Peyer's patch (tissue), 4 donors: Measurements from ENCODE around the gene MYLK4. TPM values are rescaled to one million over a fixed set of nuclear protein-coding genes. Genes with fewer than 3 reads are reported as not detected.

Experiments used
- DNase-seq, 3 donors: peaks; one replicate each; pipeline ENCODE4 v3.0.0-alpha.2; 2017 to 2019
- H3K27ac ChIP-seq, 4 donors: fragments of 200-600 bp; sonication (generic); one replicate each; pipeline ENCODE4 v1.5.1; 2016 to 2019
- H3K27me3 ChIP-seq, 2 donors: fragments of 200-600 bp; sonication (generic); one replicate each; pipeline ENCODE4 v1.5.1; 2019
- H3K36me3 ChIP-seq, 3 donors: fragments of 200-600 bp; sonication (generic); one replicate each; pipeline ENCODE4 v1.5.1; 2016 to 2019
- H3K4me1 ChIP-seq, 4 donors: fragments of 200-600 bp; sonication (generic); one replicate each; pipeline ENCODE4 v1.5.1; 2016 to 2019
- H3K4me3 ChIP-seq, 4 donors: fragments of 200-600 bp; sonication (generic); 1 replicate in 3 of 4; 2 replicates in 1 of 4; pipeline ENCODE4 v1.5.1; 2016 to 2019; ENCODE audit warnings: mild to moderate bottlenecking in 1 of 4
- H3K9me3 ChIP-seq, 4 donors: fragments of 200-600 bp; sonication (generic); one replicate each; pipeline ENCODE4 v1.5.1; 2016 to 2019; ENCODE audit warnings: mild to moderate bottlenecking in 1 of 4
- CTCF ChIP-seq, 6 experiments: fragments of 450-650 bp in 4 of 6; fragments of 200-600 bp in 2 of 6; sonication (generic) in 1 of 6; IDR thresholded peaks; one replicate each; pipeline ENCODE4 v1.5.1; 2017 to 2019; ENCODE audit warnings: antibody characterized with exemption in 6 of 6, mild to moderate bottlenecking in 3 of 6, moderate library complexity in 1 of 6
- POLR2A ChIP-seq, 2 donors: fragments of 450-650 bp; IDR thresholded peaks; one replicate each; pipeline ENCODE4 v1.5.1; 2017; ENCODE audit warnings: antibody characterized with exemption in 2 of 2, mild to moderate bottlenecking in 2 of 2, moderate library complexity in 2 of 2
- total RNA-seq, 4 donors: library from RNA; depleted of rRNA; stranded (reverse); fragments of >200 nt; gene quantifications; one replicate each; pipeline ENCODE4 v1.1.0, GENCODE V29; 2016

Gene MYLK4
- total RNA-seq, 4 donors from 2014 or later = 0.35 to 2.4 (median 0.81) TPM

DNA sequence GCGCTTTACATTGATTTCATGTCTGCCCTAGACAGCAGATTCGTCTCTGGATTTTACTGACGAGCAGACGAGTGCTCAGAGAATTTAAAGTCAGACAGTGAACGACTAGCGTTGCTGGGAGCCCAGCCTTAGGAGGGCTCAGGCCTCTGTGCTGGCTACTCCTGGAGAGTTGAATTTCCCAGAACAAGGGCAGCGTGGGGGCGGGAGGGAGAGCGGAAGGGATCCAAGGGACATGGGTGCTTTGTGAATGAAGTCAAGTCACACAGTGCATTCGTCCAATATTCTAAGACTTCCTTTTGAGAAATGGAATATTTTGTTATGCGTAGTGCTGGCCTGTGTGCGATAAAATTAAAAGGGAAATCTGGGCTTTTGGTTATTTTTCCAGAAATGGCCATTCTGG lies 126.5 kb downstream of the MYLK4 start:
- no peaks in the 10 kb centered on the region for H3K36me3 ChIP-seq
- H3K27me3 ChIP-seq = no peaks in the 10 kb centered on the region
- H3K9me3 ChIP-seq = no peaks in the 10 kb centered on the region
- no peak overlapping the region for H3K27ac ChIP-seq
- TF ChIP-seq POLR2A (IDR thresholded peaks at IDR 0.05) (no peak), CTCF (IDR thresholded peaks at IDR 0.05) (no peak)
- no peaks in the 10 kb centered on the region for H3K4me1 ChIP-seq
- no peak overlapping the region for H3K4me3 ChIP-seq
- DNase-seq = no peak

DNA sequence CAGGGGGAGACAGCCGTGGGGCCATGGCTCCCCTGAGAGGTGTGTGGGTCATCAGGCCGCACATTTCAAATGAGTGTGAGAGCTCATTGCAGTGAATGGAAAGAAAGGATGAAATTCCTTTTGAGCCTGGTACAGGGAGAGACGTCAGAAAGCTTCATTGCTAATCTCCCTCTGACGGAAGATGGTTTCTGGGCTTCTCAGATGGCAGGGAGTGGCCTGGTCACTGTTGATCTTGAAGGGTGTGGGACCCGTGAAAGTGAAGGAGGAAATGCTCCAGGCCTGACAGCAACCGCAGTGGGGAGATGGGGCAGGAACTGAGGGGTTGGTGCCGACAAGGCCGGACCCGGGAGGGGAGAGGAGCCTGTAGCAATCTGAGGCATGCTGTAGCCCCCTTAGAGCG lies 127.4 kb downstream of the MYLK4 start:
- Histone ChIP-seq H3K36me3 (no peaks in the 10 kb centered on the region), H3K27me3 (no peaks in the 10 kb centered on the region), H3K9me3 (no peaks in the 10 kb centered on the region), H3K27ac (no peak overlapping the region), H3K4me3 (no peak overlapping the region), H3K4me1 (no peaks in the 10 kb centered on the region)
- TF ChIP-seq POLR2A (IDR thresholded peaks at IDR 0.05) (no peak), CTCF (IDR thresholded peaks at IDR 0.05) (no peak)
- no peak for DNase-seq

- Histone ChIP-seq H3K4me1 (no peaks in the 10 kb centered on the region), H3K27me3 (no peaks in the 10 kb centered on the region), H3K9me3 (no peaks in the 10 kb centered on the region), H3K36me3 (no peaks in the 10 kb centered on the region), H3K4me3 (no peak overlapping the region), H3K27ac (no peak overlapping the region)
- DNase-seq = no peak
- TF ChIP-seq CTCF (IDR thresholded peaks at IDR 0.05) (no peak), POLR2A (IDR thresholded peaks at IDR 0.05) (no peak)
These were observed 128.1 kb downstream of the MYLK4 start for GRCh38 chr6:2622671-2623070.

GRCh38 chr6:2619651-2620050 lies 131.1 kb downstream of the MYLK4 start:
- DNase-seq = no peak
- Histone ChIP-seq H3K36me3 (no peaks in the 10 kb centered on the region), H3K27me3 (no peaks in the 10 kb centered on the region), H3K9me3 (no peaks in the 10 kb centered on the region), H3K27ac (no peak overlapping the region), H3K4me3 (no peak overlapping the region), H3K4me1 (no peaks in the 10 kb centered on the region)
- no peak for TF ChIP-seq POLR2A (IDR thresholded peaks at IDR 0.05)
- no peak for TF ChIP-seq CTCF (IDR thresholded peaks at IDR 0.05)

DNA sequence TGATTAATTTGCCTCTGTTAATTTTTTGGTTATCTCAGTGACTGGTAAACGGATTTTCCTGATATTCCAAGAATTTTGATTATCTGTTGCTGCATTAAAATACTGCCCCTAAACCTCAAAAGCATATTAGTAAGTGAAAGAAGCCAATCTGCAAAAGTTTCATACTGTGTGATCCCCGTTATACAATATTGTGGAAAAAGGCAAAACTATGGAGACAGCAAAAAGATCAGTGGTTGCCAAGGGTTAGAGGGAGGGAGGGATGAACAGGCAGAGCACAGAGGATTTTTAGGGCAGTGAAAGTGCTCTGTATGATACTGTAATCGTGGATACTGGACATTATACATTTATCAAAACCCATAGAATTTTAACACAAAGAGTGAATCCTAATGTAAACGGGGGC lies 133.0 kb downstream of the MYLK4 start:
- Histone ChIP-seq H3K36me3 (no peaks in the 10 kb centered on the region), H3K27me3 (no peaks in the 10 kb centered on the region), H3K4me3 (no peak overlapping the region), H3K9me3 (no peaks in the 10 kb centered on the region), H3K27ac (no peak overlapping the region), H3K4me1 (no peaks in the 10 kb centered on the region)
- DNase-seq = no peak
- no peak for TF ChIP-seq POLR2A (IDR thresholded peaks at IDR 0.05)
- TF ChIP-seq CTCF (IDR thresholded peaks at IDR 0.05) = no peak

GRCh38 chr6:2616811-2617210 lies 133.9 kb downstream of the MYLK4 start:
- Histone ChIP-seq H3K4me1 (no peaks in the 10 kb centered on the region), H3K36me3 (no peaks in the 10 kb centered on the region), H3K4me3 (no peak overlapping the region), H3K27ac (no peak overlapping the region), H3K27me3 (no peaks in the 10 kb centered on the region), H3K9me3 (no peaks in the 10 kb centered on the region)
- no peak for DNase-seq
- TF ChIP-seq POLR2A (IDR thresholded peaks at IDR 0.05) (no peak), CTCF (IDR thresholded peaks at IDR 0.05) (no peak)
